ENCODE results near the gene RSPH9. TPM values are rescaled to one million over a fixed set of nuclear protein-coding genes. Genes with fewer than 3 reads are reported as not detected.

RSPH9 gene
- polyA plus RNA-seq, 1 of the 3 experiments (the other 2 are of a cell fraction), result 0.05 TPM

DNA sequence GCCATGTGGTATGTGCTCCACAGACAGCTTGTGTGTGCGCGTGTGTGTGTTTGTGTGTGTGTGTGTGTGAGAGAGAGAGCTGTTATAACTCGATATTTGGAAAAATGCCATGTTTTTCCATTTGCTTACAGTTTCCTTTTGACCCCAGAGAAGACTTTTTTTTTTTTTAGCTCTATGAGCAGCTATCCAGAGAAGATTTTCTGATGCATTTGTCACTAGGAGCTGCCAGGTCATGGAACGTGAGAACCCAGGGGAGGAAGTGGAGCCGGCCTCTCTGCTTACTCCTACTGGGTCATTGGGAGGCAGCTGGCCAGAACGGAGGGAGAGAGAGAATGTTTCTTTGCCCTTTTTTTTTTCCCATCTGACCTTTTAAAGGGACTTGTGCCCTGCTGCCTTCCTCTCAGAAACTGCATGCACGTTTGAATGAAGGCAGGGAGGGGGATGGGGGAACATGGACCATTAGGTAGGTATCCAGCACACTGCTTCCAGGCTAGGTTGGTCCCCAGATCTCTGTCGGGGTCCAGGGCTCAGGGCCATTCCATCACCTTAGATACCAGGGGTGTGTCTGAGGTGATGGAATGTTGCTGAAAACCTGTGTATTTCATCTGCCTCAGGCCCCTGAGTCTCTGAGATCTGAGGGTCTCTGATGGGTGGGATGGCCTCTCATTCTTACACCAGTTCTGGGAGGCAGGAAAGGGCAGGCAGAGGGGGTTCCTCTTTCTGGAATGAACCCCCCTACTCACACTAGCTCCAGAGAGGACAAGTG, 53.9 kb downstream of the RSPH9 start:
- ChIA-PET POLR2A (no interaction called here), CTCF (interaction anchor here (1.0 to 1.5 kb wide), 3 partner anchors 17 to 380 kb away, joined by 3 to 5 read pairs (median 4); no protein-coding TSS in a partner anchor)
- H3K4me3 ChIP-seq (ENCODE audit: low read depth in 2 of 2, low read length in 1 of 2), result no peak overlapping the region
- no peaks in the 10 kb centered on the region for H3K9me3 ChIP-seq
- no peak overlapping the region for H3K9ac ChIP-seq
- no peak overlapping the region for H3K27ac ChIP-seq (ENCODE audit: low read depth in 2 of 2, low read length in 1 of 2)
- no peaks in the 10 kb centered on the region for H3K36me3 ChIP-seq (replicated peaks in 1 of 2; ENCODE audit: control insufficient read depth in 1 of 2, insufficient read depth in 2 of 2, low read length in 1 of 2)
- no peaks in the 10 kb centered on the region for H3F3A ChIP-seq (replicated peaks; ENCODE audit: insufficient read depth)
- no peaks in the 10 kb centered on the region for H3K27me3 ChIP-seq (ENCODE audit: insufficient read depth)
- TF ChIP-seq TEAD4 (IDR thresholded peaks at IDR 0.05; ENCODE audit: borderline replicate concordance, insufficient read depth), result no peak
- no peak for TF ChIP-seq USF2 (IDR thresholded peaks at IDR 0.05; ENCODE audit: borderline replicate concordance, low read depth, low read length)
- TF ChIP-seq, protein P1, sequence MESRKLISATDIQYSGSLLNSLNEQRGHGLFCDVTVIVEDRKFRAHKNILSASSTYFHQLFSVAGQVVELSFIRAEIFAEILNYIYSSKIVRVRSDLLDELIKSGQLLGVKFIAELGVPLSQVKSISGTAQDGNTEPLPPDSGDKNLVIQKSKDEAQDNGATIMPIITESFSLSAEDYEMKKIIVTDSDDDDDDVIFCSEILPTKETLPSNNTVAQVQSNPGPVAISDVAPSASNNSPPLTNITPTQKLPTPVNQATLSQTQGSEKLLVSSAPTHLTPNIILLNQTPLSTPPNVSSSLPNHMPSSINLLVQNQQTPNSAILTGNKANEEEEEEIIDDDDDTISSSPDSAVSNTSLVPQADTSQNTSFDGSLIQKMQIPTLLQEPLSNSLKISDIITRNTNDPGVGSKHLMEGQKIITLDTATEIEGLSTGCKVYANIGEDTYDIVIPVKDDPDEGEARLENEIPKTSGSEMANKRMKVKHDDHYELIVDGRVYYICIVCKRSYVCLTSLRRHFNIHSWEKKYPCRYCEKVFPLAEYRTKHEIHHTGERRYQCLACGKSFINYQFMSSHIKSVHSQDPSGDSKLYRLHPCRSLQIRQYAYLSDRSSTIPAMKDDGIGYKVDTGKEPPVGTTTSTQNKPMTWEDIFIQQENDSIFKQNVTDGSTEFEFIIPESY (IDR thresholded peaks at IDR 0.05; ENCODE audit: borderline replicate concordance, low read depth), result no peak
- no peak for TF ChIP-seq FOXJ3 (CRISPR knock-in tag; IDR thresholded peaks at IDR 0.05)
- TF ChIP-seq RAD21 (IDR thresholded peaks at IDR 0.05; ENCODE audit: low read length), result no peak
- no peak for TF ChIP-seq JUND (IDR thresholded peaks at IDR 0.05)
- no peak for TF ChIP-seq YY1 (IDR thresholded peaks at IDR 0.05; ENCODE audit: low read depth)
- TF ChIP-seq TCF12 (IDR thresholded peaks at IDR 0.05), result no peak
- no peak for TF ChIP-seq GABPA (IDR thresholded peaks at IDR 0.05; ENCODE audit: low read depth)
- no peak for TF ChIP-seq TAF1 (IDR thresholded peaks at IDR 0.05; ENCODE audit: borderline replicate concordance, low read depth, low read length)
- TF ChIP-seq CTCF (IDR thresholded peaks at IDR 0.05), result no peak
- no peak for TF ChIP-seq CHD2 (IDR thresholded peaks at IDR 0.05; ENCODE audit: low read length, partially characterized antibody)
- no peak for TF ChIP-seq RFX5 (IDR thresholded peaks at IDR 0.05; ENCODE audit: low read length)
- WGBS (ENCODE audit: low lambda C conversion rate), result 44% methylated on average over 8 of the region's 8 CpGs
- no peaks in the 10 kb centered on the region for H3K79me2 ChIP-seq (ENCODE audit: insufficient read depth)
- DNase-seq, result no peak
- H2AFZ ChIP-seq (ENCODE audit: low read depth), result no peak overlapping the region
- no peaks in the 10 kb centered on the region for H4K20me1 ChIP-seq (ENCODE audit: insufficient read depth)
- H3K4me2 ChIP-seq, result 0 out of 2 replicates have a peak overlapping the region, but pooled peaks have one; percentile 5
- no peaks in the 10 kb centered on the region for H3K9me2 ChIP-seq
- peaks cover 0 to 16% of the 10 kb centered on the region in 2 experiments; a peak in 1 of 4 replicates for H3K4me1 ChIP-seq (ENCODE audit: control insufficient read depth in 1 of 2, insufficient read depth in 2 of 2, low read depth in 1 of 2, low read length in 1 of 2)
